ENCODE data around the gene CREB3.

GRCh38 chr9:35755071-35755470, 22.6 kb downstream of the CREB3 start:
- TF ChIP-seq CTCF (conservative IDR thresholded peaks at IDR 0.05; ENCODE audit: low read length), result no peak
- TF ChIP-seq EZH2phosphoT487 (IDR thresholded peaks at IDR 0.05; ENCODE audit: borderline replicate concordance), result no peak

Data from Loucy (cell line).